Measurements from ENCODE around the gene C1orf116. TPM values are rescaled to one million over a fixed set of nuclear protein-coding genes. Genes with fewer than 3 reads are reported as not detected.

The C1orf116 gene
- total RNA-seq, 4 donors from 2014 or later = 52.8 to 173 (median 86.4) TPM

DNA sequence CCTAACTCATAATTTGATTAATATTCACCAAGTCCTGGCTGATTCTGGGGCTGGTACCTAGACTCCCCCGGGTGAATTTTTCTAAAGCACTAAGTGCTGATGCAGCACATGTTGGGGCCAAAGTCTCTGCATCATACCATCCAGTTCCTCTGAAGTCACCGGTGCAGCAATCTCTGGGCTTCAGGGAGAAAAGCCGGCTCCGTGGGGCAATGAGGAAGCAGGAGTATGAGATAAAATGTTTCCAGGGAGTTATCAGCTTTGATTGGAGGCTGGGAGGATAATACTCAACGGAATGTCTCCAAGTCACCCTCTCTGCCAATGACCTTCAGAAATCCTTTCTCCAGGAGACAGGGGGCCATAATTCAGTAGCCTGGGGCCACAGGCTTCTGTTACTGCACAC is 63.5 kb downstream of the C1orf116 start:
- H3K4me1 ChIP-seq = peaks cover 0 to 10% (median 3%) of the 10 kb centered on the region in 3 donors
- TF ChIP-seq, protein P1, sequence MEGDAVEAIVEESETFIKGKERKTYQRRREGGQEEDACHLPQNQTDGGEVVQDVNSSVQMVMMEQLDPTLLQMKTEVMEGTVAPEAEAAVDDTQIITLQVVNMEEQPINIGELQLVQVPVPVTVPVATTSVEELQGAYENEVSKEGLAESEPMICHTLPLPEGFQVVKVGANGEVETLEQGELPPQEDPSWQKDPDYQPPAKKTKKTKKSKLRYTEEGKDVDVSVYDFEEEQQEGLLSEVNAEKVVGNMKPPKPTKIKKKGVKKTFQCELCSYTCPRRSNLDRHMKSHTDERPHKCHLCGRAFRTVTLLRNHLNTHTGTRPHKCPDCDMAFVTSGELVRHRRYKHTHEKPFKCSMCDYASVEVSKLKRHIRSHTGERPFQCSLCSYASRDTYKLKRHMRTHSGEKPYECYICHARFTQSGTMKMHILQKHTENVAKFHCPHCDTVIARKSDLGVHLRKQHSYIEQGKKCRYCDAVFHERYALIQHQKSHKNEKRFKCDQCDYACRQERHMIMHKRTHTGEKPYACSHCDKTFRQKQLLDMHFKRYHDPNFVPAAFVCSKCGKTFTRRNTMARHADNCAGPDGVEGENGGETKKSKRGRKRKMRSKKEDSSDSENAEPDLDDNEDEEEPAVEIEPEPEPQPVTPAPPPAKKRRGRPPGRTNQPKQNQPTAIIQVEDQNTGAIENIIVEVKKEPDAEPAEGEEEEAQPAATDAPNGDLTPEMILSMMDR (IDR thresholded peaks at IDR 0.05) = no peak
- no peak for TF ChIP-seq POLR2A (IDR thresholded peaks at IDR 0.05)
- 14 to 47% methylated on average over 1 to 5 of the region's 5 CpGs for WGBS, 2 donors
- no peaks in the 10 kb centered on the region for H3K9me3 ChIP-seq
- H3K36me3 ChIP-seq = no peaks in the 10 kb centered on the region
- H3K27me3 ChIP-seq = peaks cover 0 to 16% (median 0%) of the 10 kb centered on the region in 4 donors
- no peak overlapping the region for H3K4me3 ChIP-seq
- no peak overlapping the region for H3K27ac ChIP-seq
- no peak for DNase-seq
- intact Hi-C loops (cut with DNase I) = no loop called here

Other genes with a start within 250 kb of the C1orf116 start
- 1 to 10 TPM in 1 of 4 donors, not detected in 3; 1.1 TPM for gene IL20, start 167.1 kb downstream of the C1orf116 start, total RNA-seq
- gene IL24, start 135.3 kb downstream of the C1orf116 start, total RNA-seq = not detected
- gene FCMR, start 110.8 kb downstream of the C1orf116 start, total RNA-seq = 1 to 10 TPM in 1 of 4 donors, under 1 TPM in 2, not detected in 1; 0.88 to 4.2 (median 1.00) TPM
- gene PIGR, start 86.3 kb downstream of the C1orf116 start, total RNA-seq = 100 to 1,000 TPM in 1 of 4 donors, 1 to 10 TPM in 1, under 1 TPM in 1, not detected in 1; 0.99 to 144 (median 1.1) TPM
- gene FCAMR, start 62.3 kb downstream of the C1orf116 start, total RNA-seq = not detected
- gene YOD1, start 18.5 kb upstream of the C1orf116 start, total RNA-seq = 10 to 100 TPM in 3 of 4 donors, 1 to 10 TPM in 1; 9.6 to 32.0 (median 22.9) TPM
- 10 to 100 TPM in 3 of 4 donors, 1 to 10 TPM in 1; 9.4 to 28.7 (median 12.3) TPM for gene PFKFB2, start 20.5 kb upstream of the C1orf116 start, total RNA-seq
- under 1 TPM in 1 of 4 donors, not detected in 3; 0.38 TPM for gene C4BPB, start 56.1 kb upstream of the C1orf116 start, total RNA-seq
- gene C4BPA, start 71.5 kb upstream of the C1orf116 start, total RNA-seq = under 1 TPM in 1 of 4 donors, not detected in 3; 0.67 TPM